Measurements from ENCODE around the gene GDPD5. TPM values are rescaled to one million over a fixed set of nuclear protein-coding genes. Genes with fewer than 3 reads are reported as not detected.

GDPD5 gene
- total and polyA plus RNA-seq, 9 of the 15 experiments (the other 6 are each of a cell fraction or from before 2014, with no cell fraction given) = 0.32 to 27.3 (median 8.0) TPM

DNA sequence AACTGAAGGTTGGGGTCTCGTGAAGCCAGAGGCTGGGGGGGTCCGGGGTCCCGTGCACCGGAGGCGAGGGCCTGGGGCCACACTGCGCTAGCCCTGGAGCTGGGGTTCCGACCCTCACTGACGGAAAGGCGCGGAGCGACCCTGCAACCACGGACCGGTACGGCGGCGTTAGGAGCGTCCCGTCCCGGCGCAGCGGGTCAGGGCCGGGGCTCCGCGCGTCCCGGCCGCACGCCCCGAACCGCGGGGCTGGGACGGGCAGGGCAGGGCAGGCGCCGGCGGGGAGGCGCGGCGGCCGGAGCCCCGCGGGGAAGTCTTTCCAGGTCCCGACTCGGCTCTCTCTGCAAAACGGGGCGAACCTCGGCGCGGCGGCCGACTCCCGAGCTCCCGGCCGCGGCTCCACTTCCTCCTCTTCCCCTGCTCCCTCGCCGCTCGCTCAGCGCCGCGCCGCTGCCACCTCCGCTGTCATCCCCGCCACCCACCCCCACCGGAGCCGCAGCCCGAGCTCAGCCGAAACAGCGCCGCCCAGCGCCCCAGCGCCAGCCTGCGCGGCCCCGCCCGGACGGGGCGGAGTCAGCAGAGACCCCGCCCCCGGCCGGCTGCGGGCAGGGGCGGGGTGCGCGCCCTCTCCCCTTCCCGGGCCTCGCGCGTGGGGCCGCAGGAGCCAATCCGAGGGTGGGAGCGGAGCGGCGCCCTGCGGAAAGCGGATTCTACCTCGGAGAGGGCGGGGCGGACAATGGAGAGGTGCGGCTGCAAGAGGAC, at the start of gene GDPD5 (continued):
- TF ChIP-seq SOX6 (IDR thresholded peaks at IDR 0.05) = peak; percentile 45
- peak; percentile 65 for TF ChIP-seq RBFOX2 (IDR thresholded peaks at IDR 0.05; ENCODE audit: low read depth, low read length)
- 0 out of 2 replicates have a peak, but pooled peaks have one; percentile 44 for TF ChIP-seq SUPT5H (IDR thresholded peaks at IDR 0.05)
- TF ChIP-seq ESRRA (IDR thresholded peaks at IDR 0.05; ENCODE audit: borderline replicate concordance, low read depth) = peak; percentile 56; the same call in 1 of the 2 replicates
- peak; percentile 95 for TF ChIP-seq RB1 (IDR thresholded peaks at IDR 0.05; ENCODE audit: low read depth)
- peak; percentile 89 for TF ChIP-seq ZSCAN29 (IDR thresholded peaks at IDR 0.05)
- TF ChIP-seq POLR2AphosphoS5 (IDR thresholded peaks at IDR 0.05; ENCODE audit: control insufficient read depth, insufficient read depth, low read depth, low read length) = peak; percentile 38
- TF ChIP-seq SMAD4 (CRISPR knock-in tag; conservative IDR thresholded peaks at IDR 0.05) = peak; percentile 67
- TF ChIP-seq NEUROD1 (IDR thresholded peaks at IDR 0.05; ENCODE audit: borderline replicate concordance, low read depth, low read length, partially characterized antibody) = peak; percentile 54
- TF ChIP-seq TEAD1 (CRISPR knock-in tag; IDR thresholded peaks at IDR 0.05) = 0 out of 4 replicates have a peak, but pooled peaks of 1 of the 2 experiments have one; percentile 24
- TF ChIP-seq CXXC5 (CRISPR knock-in tag; IDR thresholded peaks at IDR 0.05) = peak; percentile 83
- TF ChIP-seq, protein P1, sequence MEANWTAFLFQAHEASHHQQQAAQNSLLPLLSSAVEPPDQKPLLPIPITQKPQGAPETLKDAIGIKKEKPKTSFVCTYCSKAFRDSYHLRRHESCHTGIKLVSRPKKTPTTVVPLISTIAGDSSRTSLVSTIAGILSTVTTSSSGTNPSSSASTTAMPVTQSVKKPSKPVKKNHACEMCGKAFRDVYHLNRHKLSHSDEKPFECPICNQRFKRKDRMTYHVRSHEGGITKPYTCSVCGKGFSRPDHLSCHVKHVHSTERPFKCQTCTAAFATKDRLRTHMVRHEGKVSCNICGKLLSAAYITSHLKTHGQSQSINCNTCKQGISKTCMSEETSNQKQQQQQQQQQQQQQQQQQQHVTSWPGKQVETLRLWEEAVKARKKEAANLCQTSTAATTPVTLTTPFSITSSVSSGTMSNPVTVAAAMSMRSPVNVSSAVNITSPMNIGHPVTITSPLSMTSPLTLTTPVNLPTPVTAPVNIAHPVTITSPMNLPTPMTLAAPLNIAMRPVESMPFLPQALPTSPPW (CRISPR knock-in tag; IDR thresholded peaks at IDR 0.05) = peak; percentile 94
- no peak for TF ChIP-seq SMARCA4 (IDR thresholded peaks at IDR 0.05)
- TF ChIP-seq KLF13 (tag; IDR thresholded peaks at IDR 0.05; ENCODE audit: borderline replicate concordance, low read depth) = no peak
- peak; percentile 68 for TF ChIP-seq ZBTB7A (IDR thresholded peaks at IDR 0.05; ENCODE audit: borderline replicate concordance, control insufficient read depth, low read depth, low read length)
- no peak for TF ChIP-seq ZNF445 (CRISPR knock-in tag; IDR thresholded peaks at IDR 0.05; ENCODE audit: low read depth)
- TF ChIP-seq RCOR1 (IDR thresholded peaks at IDR 0.05; ENCODE audit: borderline replicate concordance in 1 of 2, low read depth in 2 of 2, low read length in 2 of 2) = peak in 1 of 2 experiments; percentile 57; a peak in 2 of 4 replicates
- TF ChIP-seq KDM2B (CRISPR knock-in tag; IDR thresholded peaks at IDR 0.05) = 0 out of 2 replicates have a peak, but pooled peaks have one; percentile 53
- TF ChIP-seq SPI1 (IDR thresholded peaks at IDR 0.05; ENCODE audit: borderline replicate concordance, low read depth, low read length) = peak; percentile 68
- TF ChIP-seq GATAD2B (IDR thresholded peaks at IDR 0.05; ENCODE audit: borderline replicate concordance) = peak; percentile 73
- TF ChIP-seq, protein P2, sequence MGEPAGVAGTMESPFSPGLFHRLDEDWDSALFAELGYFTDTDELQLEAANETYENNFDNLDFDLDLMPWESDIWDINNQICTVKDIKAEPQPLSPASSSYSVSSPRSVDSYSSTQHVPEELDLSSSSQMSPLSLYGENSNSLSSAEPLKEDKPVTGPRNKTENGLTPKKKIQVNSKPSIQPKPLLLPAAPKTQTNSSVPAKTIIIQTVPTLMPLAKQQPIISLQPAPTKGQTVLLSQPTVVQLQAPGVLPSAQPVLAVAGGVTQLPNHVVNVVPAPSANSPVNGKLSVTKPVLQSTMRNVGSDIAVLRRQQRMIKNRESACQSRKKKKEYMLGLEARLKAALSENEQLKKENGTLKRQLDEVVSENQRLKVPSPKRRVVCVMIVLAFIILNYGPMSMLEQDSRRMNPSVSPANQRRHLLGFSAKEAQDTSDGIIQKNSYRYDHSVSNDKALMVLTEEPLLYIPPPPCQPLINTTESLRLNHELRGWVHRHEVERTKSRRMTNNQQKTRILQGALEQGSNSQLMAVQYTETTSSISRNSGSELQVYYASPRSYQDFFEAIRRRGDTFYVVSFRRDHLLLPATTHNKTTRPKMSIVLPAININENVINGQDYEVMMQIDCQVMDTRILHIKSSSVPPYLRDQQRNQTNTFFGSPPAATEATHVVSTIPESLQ (CRISPR knock-in tag; IDR thresholded peaks at IDR 0.05) = no peak
